DOHH2 (cell line): ENCODE data around the gene SUPT5H.

Experiments used
- H3F3A ChIP-seq: fragments of 200-600 bp; sonication (generic), shearing (Covaris generic); 2 replicates; pipeline ENCODE4 v1.6.0; 2016; ENCODE audit warnings: antibody characterized with exemption, mild to moderate bottlenecking; ENCODE audit not compliant: control insufficient read depth, insufficient read depth
- H3K27ac ChIP-seq: fragments of 200-600 bp; sonication (generic); 2 replicates; pipeline ENCODE4 v1.5.1; 2014; ENCODE audit warnings: low read depth, mild to moderate bottlenecking, low read length, moderate library complexity
- H3K27me3 ChIP-seq: fragments of 200-600 bp; sonication (generic); 2 replicates; pipeline ENCODE4 v1.6.1; 2014; ENCODE audit warnings: mild to moderate bottlenecking, low read length, mixed read lengths; ENCODE audit not compliant: control insufficient read depth
- H3K36me3 ChIP-seq: fragments of 200-600 bp; sonication (generic); 2 replicates; pipeline ENCODE4 v1.6.1; 2014; ENCODE audit warnings: mild to moderate bottlenecking, low read length, moderate library complexity, mixed read lengths; ENCODE audit not compliant: control insufficient read depth
- H3K4me1 ChIP-seq: fragments of 200-600 bp; sonication (generic); 2 replicates; pipeline ENCODE4 v1.6.1; 2014; ENCODE audit warnings: mild to moderate bottlenecking, low read length, mixed read lengths; ENCODE audit not compliant: control insufficient read depth
- H3K4me2 ChIP-seq: fragments of 200-600 bp; sonication (generic); 2 replicates; pipeline ENCODE4 v1.6.0; 2014; ENCODE audit warnings: mild to moderate bottlenecking, low read length, moderate library complexity
- H3K4me3 ChIP-seq: fragments of 200-600 bp; sonication (generic); 2 replicates; pipeline ENCODE4 v1.5.1; 2014; ENCODE audit warnings: mild to moderate bottlenecking, low read length, mixed read lengths
- H3K79me2 ChIP-seq: fragments of 200-600 bp; sonication (generic); 2 replicates; pipeline ENCODE4 v1.6.1; 2014; ENCODE audit warnings: mild to moderate bottlenecking, low read length, mixed read lengths; ENCODE audit not compliant: control insufficient read depth
- H3K9me2 ChIP-seq: fragments of 200-600 bp; sonication (generic); replicated peaks from 2 replicates; pipeline ENCODE4 v1.6.1; 2014; ENCODE audit warnings: mild to moderate bottlenecking, low read length, mixed read lengths; ENCODE audit not compliant: control insufficient read depth
- H3K9me3 ChIP-seq: fragments of 200-600 bp; sonication (generic); 2 replicates; pipeline ENCODE4 v1.6.1; 2014; ENCODE audit warnings: antibody characterized with exemption, low read length, mixed read lengths; ENCODE audit not compliant: control insufficient read depth, insufficient read depth
- H4K20me1 ChIP-seq: fragments of 200-600 bp; sonication (generic); 2 replicates; pipeline ENCODE4 v1.6.0; 2014; ENCODE audit warnings: low read depth, mild to moderate bottlenecking, antibody characterized with exemption, low read length, moderate library complexity; ENCODE audit not compliant: control insufficient read depth, insufficient read depth
- EZH2phosphoT487 ChIP-seq: fragments of 200-600 bp; sonication (generic); IDR thresholded peaks from 2 replicates; pipeline ENCODE4 v1.6.1; 2017; ENCODE audit warnings: borderline replicate concordance, mild to moderate bottlenecking, antibody characterized with exemption, low read length, moderate library complexity, mixed read lengths
- TF ChIP-seq, protein P1 (sequence below): fragments of 200-600 bp; sonication (generic); IDR thresholded peaks from one replicate; pipeline ENCODE4 v1.5.1; 2014; ENCODE audit warnings: antibody characterized with exemption, mild to moderate bottlenecking, low read depth, low read length; ENCODE audit not compliant: poor library complexity, severe bottlenecking

The SUPT5H gene

DNA sequence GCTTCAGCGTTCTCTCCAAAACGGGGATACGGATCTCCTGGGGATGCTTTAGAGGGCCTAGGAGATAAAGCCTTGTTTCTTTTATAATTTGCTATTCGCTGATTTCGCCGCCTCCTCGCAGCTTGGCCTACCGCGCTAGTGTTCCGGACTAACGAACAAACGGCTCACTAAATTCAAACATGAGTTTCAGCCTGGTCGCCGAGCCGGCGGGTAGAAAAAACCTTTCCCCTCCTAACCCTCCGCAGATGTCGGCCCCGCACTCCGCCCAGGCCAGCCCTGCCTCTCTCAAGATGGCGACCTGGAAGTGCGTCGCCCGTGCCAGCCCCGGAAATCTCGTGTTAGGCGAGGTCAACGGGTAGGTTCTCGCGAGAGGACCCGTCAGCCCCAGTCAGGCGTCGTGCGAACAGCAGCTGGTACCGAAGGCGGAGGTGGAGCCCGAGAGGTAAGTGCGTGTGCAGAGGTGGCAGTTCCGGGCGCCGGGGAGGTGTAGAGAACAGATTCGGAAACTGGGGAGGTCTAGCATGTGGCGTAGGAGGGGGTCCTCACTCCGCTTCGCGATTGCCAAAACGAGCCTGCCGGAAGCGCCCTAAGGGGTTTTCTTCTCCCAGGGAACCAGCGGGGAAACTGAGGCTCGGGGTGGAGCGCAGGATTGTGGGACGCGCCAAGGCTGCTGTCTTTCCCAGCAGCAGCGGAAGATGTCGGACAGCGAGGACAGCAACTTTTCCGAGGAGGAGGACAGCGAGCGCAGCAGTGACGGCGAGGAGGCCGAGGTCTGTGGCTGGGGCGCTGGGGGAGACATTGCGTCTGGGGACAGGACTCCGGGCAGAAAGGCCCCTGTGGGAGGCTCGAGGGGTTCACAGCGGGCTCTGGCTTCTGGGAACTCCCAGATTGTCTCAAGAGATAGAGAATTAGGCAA lies at the start of gene SUPT5H:
SUPT5H (plus strand) TSS at position 387 of the 916 bp plus-strand sequence; CDS start at position 696, 309 bp downstream.
- H3K27me3 ChIP-seq, result no peaks in the 10 kb centered on the region
- H3K36me3 ChIP-seq, result peaks cover 51% of the 10 kb centered on the region
- 0 out of 2 replicates have a peak, but pooled peaks cover 4% of the 10 kb centered on the region for H4K20me1 ChIP-seq
- H3K9me3 ChIP-seq, result no peaks in the 10 kb centered on the region
- H3K9me2 ChIP-seq, result no peaks in the 10 kb centered on the region
- no peak for TF ChIP-seq EZH2phosphoT487
- TF ChIP-seq, protein P1, sequence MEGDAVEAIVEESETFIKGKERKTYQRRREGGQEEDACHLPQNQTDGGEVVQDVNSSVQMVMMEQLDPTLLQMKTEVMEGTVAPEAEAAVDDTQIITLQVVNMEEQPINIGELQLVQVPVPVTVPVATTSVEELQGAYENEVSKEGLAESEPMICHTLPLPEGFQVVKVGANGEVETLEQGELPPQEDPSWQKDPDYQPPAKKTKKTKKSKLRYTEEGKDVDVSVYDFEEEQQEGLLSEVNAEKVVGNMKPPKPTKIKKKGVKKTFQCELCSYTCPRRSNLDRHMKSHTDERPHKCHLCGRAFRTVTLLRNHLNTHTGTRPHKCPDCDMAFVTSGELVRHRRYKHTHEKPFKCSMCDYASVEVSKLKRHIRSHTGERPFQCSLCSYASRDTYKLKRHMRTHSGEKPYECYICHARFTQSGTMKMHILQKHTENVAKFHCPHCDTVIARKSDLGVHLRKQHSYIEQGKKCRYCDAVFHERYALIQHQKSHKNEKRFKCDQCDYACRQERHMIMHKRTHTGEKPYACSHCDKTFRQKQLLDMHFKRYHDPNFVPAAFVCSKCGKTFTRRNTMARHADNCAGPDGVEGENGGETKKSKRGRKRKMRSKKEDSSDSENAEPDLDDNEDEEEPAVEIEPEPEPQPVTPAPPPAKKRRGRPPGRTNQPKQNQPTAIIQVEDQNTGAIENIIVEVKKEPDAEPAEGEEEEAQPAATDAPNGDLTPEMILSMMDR, result no peak
- peaks cover 64% of the 10 kb centered on the region for H3K79me2 ChIP-seq
- peak within 1 kb of the TSS; percentile 77 for H3K4me2 ChIP-seq
- peaks cover 61% of the 10 kb centered on the region for H3K4me1 ChIP-seq
- H3K27ac ChIP-seq, result peak within 1 kb of the TSS; percentile 86
- H3K4me3 ChIP-seq, result peak within 1 kb of the TSS; percentile 100
- H3F3A ChIP-seq, result peaks cover 9% of the 10 kb centered on the region

DNA sequence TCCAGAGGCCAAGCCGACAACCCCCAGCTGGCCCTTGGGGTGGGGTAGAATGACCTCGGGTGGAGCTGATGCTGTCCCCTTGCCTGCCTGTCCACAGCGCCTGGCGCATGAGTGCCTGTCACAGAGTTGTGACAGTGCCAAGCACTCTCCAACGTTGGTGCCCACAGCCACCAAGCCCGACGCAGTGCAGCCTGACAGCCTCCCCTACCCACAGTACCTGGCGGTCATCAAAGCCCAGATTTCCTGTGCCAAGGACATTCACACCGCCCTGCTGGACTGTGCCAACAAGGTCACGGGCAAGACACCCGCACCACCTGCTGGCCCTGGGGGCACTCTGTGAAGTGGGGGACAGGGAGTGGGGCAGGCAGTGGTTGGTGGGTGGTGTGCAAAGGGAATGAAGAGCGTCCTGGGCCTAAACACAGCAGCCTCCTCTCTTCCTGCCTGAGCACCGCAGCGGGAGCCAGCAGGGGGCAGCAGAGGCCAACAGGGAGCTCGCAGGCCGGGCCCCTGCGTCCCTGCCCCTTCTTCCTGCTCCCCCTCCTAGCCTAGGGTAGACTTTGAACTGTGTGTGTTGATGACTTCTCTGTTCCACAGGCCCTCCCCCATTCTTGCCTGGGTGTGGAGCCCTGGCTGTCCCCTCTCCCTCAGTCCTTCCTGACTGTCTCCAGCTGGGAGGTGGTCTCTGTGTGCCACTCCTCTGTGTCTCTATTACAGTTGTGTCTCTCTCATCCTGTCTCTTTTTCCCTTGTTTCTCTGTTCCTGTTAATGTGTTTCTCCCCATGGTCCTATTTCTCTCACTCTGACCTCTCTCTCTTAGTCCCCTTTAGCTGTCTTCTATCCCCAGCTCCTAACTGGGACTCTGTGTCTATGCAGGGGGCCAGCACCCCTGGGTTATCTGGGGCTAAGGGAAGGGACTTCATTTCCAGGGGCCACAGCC lies 47.8 kb upstream of the SUPT5H start:
- Histone ChIP-seq H3K27me3 (no peaks in the 10 kb centered on the region), H3K4me1 (peaks cover 54% of the 10 kb centered on the region)
- TF ChIP-seq, protein P1, result peak; percentile 91
- TF ChIP-seq EZH2phosphoT487, result no peak

DNA sequence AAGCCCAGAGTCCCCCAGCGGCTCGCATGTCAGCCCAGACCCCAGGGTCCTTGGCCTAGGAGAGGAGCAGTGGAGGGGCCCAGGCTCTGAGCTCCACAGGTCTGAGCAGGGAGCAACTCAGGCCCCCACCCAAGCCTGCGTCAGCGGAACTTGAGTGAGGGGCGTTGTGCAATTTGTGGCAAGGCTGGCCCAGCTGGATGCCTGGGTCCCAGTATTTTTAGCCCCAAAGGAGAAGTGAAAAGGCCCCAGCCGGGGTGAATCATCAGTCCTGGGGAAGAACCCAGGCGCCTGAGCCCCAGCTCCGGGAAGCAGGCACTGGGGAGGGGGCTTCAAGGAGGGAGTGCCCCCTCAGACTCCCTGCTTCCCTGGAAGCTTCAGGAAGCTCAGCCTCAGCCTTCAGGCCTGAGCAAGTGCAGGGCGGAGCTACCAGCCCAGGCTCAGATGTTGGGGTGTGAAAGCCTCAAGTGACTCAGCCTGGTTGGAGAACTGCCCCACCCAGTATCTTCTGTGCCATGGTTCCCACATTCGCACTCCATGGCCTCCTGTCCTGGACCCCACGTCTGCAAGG lies 47.0 kb upstream of the SUPT5H start:
- no peak for TF ChIP-seq EZH2phosphoT487
- TF ChIP-seq, protein P1, result no peak
- Histone ChIP-seq H3K4me2 (peak overlapping the region; percentile 62), H3K36me3 (peaks cover 22% of the 10 kb centered on the region), H3K9me3 (no peaks in the 10 kb centered on the region), H3K9me2 (no peaks in the 10 kb centered on the region), H3K4me3 (peak overlapping the region; percentile 51), H3K27ac (peak overlapping the region; percentile 77), H3K79me2 (peaks cover 21% of the 10 kb centered on the region), H3F3A (peaks cover 21% of the 10 kb centered on the region), H3K4me1 (peaks cover 61% of the 10 kb centered on the region), H3K27me3 (no peaks in the 10 kb centered on the region), H4K20me1 (no peaks in the 10 kb centered on the region)

More for the DNA sequence above, 47.8 kb upstream of the SUPT5H start:
- Histone ChIP-seq H4K20me1 (no peaks in the 10 kb centered on the region), H3K9me2 (no peaks in the 10 kb centered on the region), H3K79me2 (peaks cover 19% of the 10 kb centered on the region), H3F3A (peaks cover 21% of the 10 kb centered on the region), H3K36me3 (peaks cover 24% of the 10 kb centered on the region), H3K4me3 (peak overlapping the region; percentile 51), H3K9me3 (no peaks in the 10 kb centered on the region), H3K27ac (peak overlapping the region; percentile 77), H3K4me2 (peak overlapping the region; percentile 62)
